DOHH2 (cell line): ENCODE results near the gene IPO9.

Source experiments
- H3F3A ChIP-seq: fragments of 200-600 bp; sonication (generic), shearing (Covaris generic); 2 replicates; pipeline ENCODE4 v1.6.0; 2016; ENCODE audit warnings: antibody characterized with exemption, mild to moderate bottlenecking; ENCODE audit not compliant: control insufficient read depth, insufficient read depth
- H3K27ac ChIP-seq: fragments of 200-600 bp; sonication (generic); 2 replicates; pipeline ENCODE4 v1.5.1; 2014; ENCODE audit warnings: low read depth, mild to moderate bottlenecking, low read length, moderate library complexity
- H3K27me3 ChIP-seq: fragments of 200-600 bp; sonication (generic); 2 replicates; pipeline ENCODE4 v1.6.1; 2014; ENCODE audit warnings: mild to moderate bottlenecking, low read length, mixed read lengths; ENCODE audit not compliant: control insufficient read depth
- H3K36me3 ChIP-seq: fragments of 200-600 bp; sonication (generic); 2 replicates; pipeline ENCODE4 v1.6.1; 2014; ENCODE audit warnings: mild to moderate bottlenecking, low read length, moderate library complexity, mixed read lengths; ENCODE audit not compliant: control insufficient read depth
- H3K4me1 ChIP-seq: fragments of 200-600 bp; sonication (generic); 2 replicates; pipeline ENCODE4 v1.6.1; 2014; ENCODE audit warnings: mild to moderate bottlenecking, low read length, mixed read lengths; ENCODE audit not compliant: control insufficient read depth
- H3K4me2 ChIP-seq: fragments of 200-600 bp; sonication (generic); 2 replicates; pipeline ENCODE4 v1.6.0; 2014; ENCODE audit warnings: mild to moderate bottlenecking, low read length, moderate library complexity
- H3K4me3 ChIP-seq: fragments of 200-600 bp; sonication (generic); 2 replicates; pipeline ENCODE4 v1.5.1; 2014; ENCODE audit warnings: mild to moderate bottlenecking, low read length, mixed read lengths
- H3K79me2 ChIP-seq: fragments of 200-600 bp; sonication (generic); 2 replicates; pipeline ENCODE4 v1.6.1; 2014; ENCODE audit warnings: mild to moderate bottlenecking, low read length, mixed read lengths; ENCODE audit not compliant: control insufficient read depth
- H3K9me2 ChIP-seq: fragments of 200-600 bp; sonication (generic); replicated peaks from 2 replicates; pipeline ENCODE4 v1.6.1; 2014; ENCODE audit warnings: mild to moderate bottlenecking, low read length, mixed read lengths; ENCODE audit not compliant: control insufficient read depth
- H3K9me3 ChIP-seq: fragments of 200-600 bp; sonication (generic); 2 replicates; pipeline ENCODE4 v1.6.1; 2014; ENCODE audit warnings: antibody characterized with exemption, low read length, mixed read lengths; ENCODE audit not compliant: control insufficient read depth, insufficient read depth
- H4K20me1 ChIP-seq: fragments of 200-600 bp; sonication (generic); 2 replicates; pipeline ENCODE4 v1.6.0; 2014; ENCODE audit warnings: low read depth, mild to moderate bottlenecking, antibody characterized with exemption, low read length, moderate library complexity; ENCODE audit not compliant: control insufficient read depth, insufficient read depth
- EZH2phosphoT487 ChIP-seq: fragments of 200-600 bp; sonication (generic); IDR thresholded peaks from 2 replicates; pipeline ENCODE4 v1.6.1; 2017; ENCODE audit warnings: borderline replicate concordance, mild to moderate bottlenecking, antibody characterized with exemption, low read length, moderate library complexity, mixed read lengths
- TF ChIP-seq, protein P1 (sequence below): fragments of 200-600 bp; sonication (generic); IDR thresholded peaks from one replicate; pipeline ENCODE4 v1.5.1; 2014; ENCODE audit warnings: antibody characterized with exemption, mild to moderate bottlenecking, low read depth, low read length; ENCODE audit not compliant: poor library complexity, severe bottlenecking

The IPO9 gene

DNA sequence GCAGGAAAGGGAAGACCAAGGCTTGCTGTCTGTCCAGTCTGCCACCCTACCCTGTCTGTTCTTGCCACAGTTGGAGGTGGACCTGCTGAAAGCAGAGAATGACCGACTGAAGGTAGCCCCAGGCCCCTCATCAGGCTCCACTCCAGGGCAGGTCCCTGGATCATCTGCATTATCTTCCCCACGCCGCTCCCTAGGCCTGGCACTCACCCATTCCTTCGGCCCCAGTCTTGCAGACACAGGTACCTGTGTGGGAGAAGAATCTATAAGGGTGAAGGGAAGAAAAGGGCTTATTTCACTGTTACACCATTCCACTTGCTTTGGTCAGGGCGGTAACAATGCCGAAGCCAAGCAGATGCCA lies 20.3 kb upstream of the IPO9 start:
- H3K9me3 ChIP-seq = no peaks in the 10 kb centered on the region
- H4K20me1 ChIP-seq = no peaks in the 10 kb centered on the region
- H3K4me3 ChIP-seq = no peak overlapping the region
- H3K9me2 ChIP-seq = no peaks in the 10 kb centered on the region
- H3K4me1 ChIP-seq = no peaks in the 10 kb centered on the region
- TF ChIP-seq EZH2phosphoT487 = no peak
- TF ChIP-seq, protein P1, sequence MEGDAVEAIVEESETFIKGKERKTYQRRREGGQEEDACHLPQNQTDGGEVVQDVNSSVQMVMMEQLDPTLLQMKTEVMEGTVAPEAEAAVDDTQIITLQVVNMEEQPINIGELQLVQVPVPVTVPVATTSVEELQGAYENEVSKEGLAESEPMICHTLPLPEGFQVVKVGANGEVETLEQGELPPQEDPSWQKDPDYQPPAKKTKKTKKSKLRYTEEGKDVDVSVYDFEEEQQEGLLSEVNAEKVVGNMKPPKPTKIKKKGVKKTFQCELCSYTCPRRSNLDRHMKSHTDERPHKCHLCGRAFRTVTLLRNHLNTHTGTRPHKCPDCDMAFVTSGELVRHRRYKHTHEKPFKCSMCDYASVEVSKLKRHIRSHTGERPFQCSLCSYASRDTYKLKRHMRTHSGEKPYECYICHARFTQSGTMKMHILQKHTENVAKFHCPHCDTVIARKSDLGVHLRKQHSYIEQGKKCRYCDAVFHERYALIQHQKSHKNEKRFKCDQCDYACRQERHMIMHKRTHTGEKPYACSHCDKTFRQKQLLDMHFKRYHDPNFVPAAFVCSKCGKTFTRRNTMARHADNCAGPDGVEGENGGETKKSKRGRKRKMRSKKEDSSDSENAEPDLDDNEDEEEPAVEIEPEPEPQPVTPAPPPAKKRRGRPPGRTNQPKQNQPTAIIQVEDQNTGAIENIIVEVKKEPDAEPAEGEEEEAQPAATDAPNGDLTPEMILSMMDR = no peak
- H3K79me2 ChIP-seq = no peaks in the 10 kb centered on the region
- no peaks in the 10 kb centered on the region for H3K27me3 ChIP-seq
- no peak overlapping the region for H3K4me2 ChIP-seq
- no peaks in the 10 kb centered on the region for H3F3A ChIP-seq
- no peak overlapping the region for H3K27ac ChIP-seq
- no peaks in the 10 kb centered on the region for H3K36me3 ChIP-seq

DNA sequence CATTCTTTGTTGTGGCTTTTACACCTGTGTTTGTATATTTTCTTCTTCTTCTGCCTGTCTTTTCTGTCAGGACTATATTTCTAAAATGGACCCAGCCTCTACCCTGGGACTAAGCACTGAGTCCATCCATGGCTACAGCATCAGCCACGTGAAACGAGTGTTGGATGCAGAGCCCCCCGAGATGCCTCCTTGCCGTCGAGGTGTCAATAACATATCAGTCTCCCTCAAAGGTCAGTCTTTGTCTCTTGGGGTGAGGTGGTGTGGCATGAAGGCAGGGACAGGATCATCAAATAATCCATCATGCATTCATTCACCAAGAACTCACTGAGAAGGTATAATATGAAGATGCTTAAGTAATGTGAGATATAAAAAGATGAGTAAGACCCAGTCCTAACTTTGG lies 19.1 kb upstream of the IPO9 start:
- H3K79me2 ChIP-seq = no peaks in the 10 kb centered on the region
- H3K4me1 ChIP-seq = no peaks in the 10 kb centered on the region
- no peak overlapping the region for H3K4me2 ChIP-seq
- H3K27me3 ChIP-seq = no peaks in the 10 kb centered on the region
- H3K9me3 ChIP-seq = no peaks in the 10 kb centered on the region
- H3K4me3 ChIP-seq = no peak overlapping the region
- no peak overlapping the region for H3K27ac ChIP-seq
- TF ChIP-seq, protein P1 = no peak
- no peak for TF ChIP-seq EZH2phosphoT487
- no peaks in the 10 kb centered on the region for H4K20me1 ChIP-seq
- no peaks in the 10 kb centered on the region for H3K36me3 ChIP-seq
- H3K9me2 ChIP-seq = no peaks in the 10 kb centered on the region
- no peaks in the 10 kb centered on the region for H3F3A ChIP-seq

DNA sequence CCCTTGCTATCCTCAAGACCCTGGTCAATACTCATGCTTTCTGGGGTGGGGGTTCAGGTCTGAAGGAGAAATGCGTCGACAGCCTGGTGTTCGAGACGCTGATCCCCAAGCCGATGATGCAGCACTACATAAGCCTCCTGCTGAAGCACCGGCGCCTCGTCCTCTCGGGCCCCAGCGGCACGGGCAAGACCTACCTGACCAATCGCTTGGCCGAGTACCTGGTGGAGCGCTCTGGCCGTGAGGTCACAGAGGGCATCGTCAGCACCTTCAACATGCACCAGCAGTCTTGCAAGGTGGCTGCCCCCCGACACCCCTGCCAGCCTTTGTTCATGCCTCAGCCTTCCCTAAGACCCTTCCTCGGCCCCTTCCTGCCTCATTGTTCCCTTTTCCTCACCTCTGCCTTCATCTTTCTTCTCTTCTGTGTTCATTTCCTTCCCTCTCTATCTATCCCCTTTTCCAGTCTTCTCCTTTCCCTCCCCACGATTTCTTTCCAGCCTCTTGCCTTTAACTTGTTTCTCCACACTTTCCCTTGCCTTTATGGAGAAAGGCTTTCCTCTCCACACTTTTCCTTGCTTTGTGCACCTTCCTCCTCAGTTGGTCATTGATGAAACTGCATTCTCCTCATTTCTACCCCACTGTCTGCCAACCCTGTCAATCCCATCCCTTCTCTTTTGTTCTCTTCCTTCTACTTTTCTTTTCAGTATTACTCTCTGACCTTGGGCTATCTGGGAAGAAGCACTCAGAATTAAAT lies 18.3 kb upstream of the IPO9 start:
- no peaks in the 10 kb centered on the region for H4K20me1 ChIP-seq
- H3K9me2 ChIP-seq = no peaks in the 10 kb centered on the region
- no peak overlapping the region for H3K4me3 ChIP-seq
- no peaks in the 10 kb centered on the region for H3K9me3 ChIP-seq
- no peak overlapping the region for H3K4me2 ChIP-seq
- H3F3A ChIP-seq = no peaks in the 10 kb centered on the region
- no peaks in the 10 kb centered on the region for H3K27me3 ChIP-seq
- no peaks in the 10 kb centered on the region for H3K4me1 ChIP-seq
- no peaks in the 10 kb centered on the region for H3K36me3 ChIP-seq
- H3K27ac ChIP-seq = no peak overlapping the region
- H3K79me2 ChIP-seq = no peaks in the 10 kb centered on the region
- no peak for TF ChIP-seq EZH2phosphoT487
- TF ChIP-seq, protein P1 = no peak
